IPS-20b (cell line): ENCODE measurements around the gene RARG.

ENCODE experiments used
- H3K27ac ChIP-seq: one replicate; pipeline ENCODE4 v1.5.1; 2013; ENCODE audit warnings: low read length
- H3K27me3 ChIP-seq: 2 replicates; pipeline ENCODE4 v1.6.1; 2013; ENCODE audit warnings: mild to moderate bottlenecking, low read length, inconsistent platforms; ENCODE audit not compliant: insufficient read depth
- H3K36me3 ChIP-seq: 2 replicates; pipeline ENCODE4 v1.6.1; 2013; ENCODE audit warnings: low read depth, mild to moderate bottlenecking, inconsistent platforms, low read length, moderate library complexity; ENCODE audit not compliant: insufficient read depth
- H3K4me1 ChIP-seq: 2 replicates; pipeline ENCODE4 v1.6.1; 2013; ENCODE audit warnings: mild to moderate bottlenecking, control low read depth, inconsistent platforms, low read length, moderate library complexity; ENCODE audit not compliant: insufficient read depth
- H3K4me3 ChIP-seq: 2 replicates; pipeline ENCODE4 v1.5.1; 2013; ENCODE audit warnings: mild to moderate bottlenecking, low read length, inconsistent platforms
- H3K9ac ChIP-seq: 2 replicates; pipeline ENCODE4 v1.6.1; 2013; ENCODE audit warnings: low read depth, mild to moderate bottlenecking, inconsistent platforms, low read length, moderate library complexity
- H3K9me3 ChIP-seq: 2 replicates; pipeline ENCODE4 v1.6.1; 2013; ENCODE audit warnings: mild to moderate bottlenecking, low read depth, low read length, inconsistent platforms; ENCODE audit not compliant: insufficient read depth

RARG gene

GRCh38 chr12:53200458-53201176, 31.4 kb downstream of the RARG start:
- H3K9ac ChIP-seq, result no peak overlapping the region
- no peak overlapping the region for H3K27ac ChIP-seq
- H3K36me3 ChIP-seq, result no peaks in the 10 kb centered on the region
- H3K4me1 ChIP-seq, result no peaks in the 10 kb centered on the region
- peaks cover 55% of the 10 kb centered on the region for H3K27me3 ChIP-seq
- H3K9me3 ChIP-seq, result no peaks in the 10 kb centered on the region
- no peak overlapping the region for H3K4me3 ChIP-seq

GRCh38 chr12:53200107-53200457, 31.9 kb downstream of the RARG start:
- H3K27ac ChIP-seq, result no peak overlapping the region
- H3K9me3 ChIP-seq, result no peaks in the 10 kb centered on the region
- no peaks in the 10 kb centered on the region for H3K4me1 ChIP-seq
- no peaks in the 10 kb centered on the region for H3K36me3 ChIP-seq
- no peak overlapping the region for H3K4me3 ChIP-seq
- H3K27me3 ChIP-seq, result peaks cover 61% of the 10 kb centered on the region
- no peak overlapping the region for H3K9ac ChIP-seq

- H3K9ac ChIP-seq, result no peak overlapping the region
- H3K9me3 ChIP-seq, result no peaks in the 10 kb centered on the region
- H3K27me3 ChIP-seq, result peaks cover 64% of the 10 kb centered on the region
- H3K36me3 ChIP-seq, result no peaks in the 10 kb centered on the region
- no peak overlapping the region for H3K27ac ChIP-seq
- H3K4me3 ChIP-seq, result no peak overlapping the region
- no peaks in the 10 kb centered on the region for H3K4me1 ChIP-seq
Measured at GRCh38 chr12:53199700-53200099, 32.3 kb downstream of the RARG start.

GRCh38 chr12:53198486-53199110, 33.4 kb downstream of the RARG start:
- no peak overlapping the region for H3K27ac ChIP-seq
- H3K9ac ChIP-seq, result no peak overlapping the region
- no peaks in the 10 kb centered on the region for H3K9me3 ChIP-seq
- no peaks in the 10 kb centered on the region for H3K36me3 ChIP-seq
- peaks cover 75% of the 10 kb centered on the region for H3K27me3 ChIP-seq
- no peak overlapping the region for H3K4me3 ChIP-seq
- no peaks in the 10 kb centered on the region for H3K4me1 ChIP-seq

- Histone ChIP-seq H3K27me3 (peaks cover 83% of the 10 kb centered on the region), H3K4me1 (no peaks in the 10 kb centered on the region), H3K36me3 (no peaks in the 10 kb centered on the region), H3K4me3 (no peak overlapping the region; the same call in 1 of the 2 replicates), H3K9ac (no peak overlapping the region), H3K27ac (no peak overlapping the region), H3K9me3 (no peaks in the 10 kb centered on the region)
Measured at GRCh38 chr12:53197011-53197640, 34.9 kb downstream of the RARG start.

GRCh38 chr12:53196486-53196885, 35.5 kb downstream of the RARG start:
- Histone ChIP-seq H3K27ac (no peak overlapping the region), H3K9me3 (no peaks in the 10 kb centered on the region), H3K4me3 (no peak overlapping the region), H3K4me1 (no peaks in the 10 kb centered on the region), H3K27me3 (peaks cover 80% of the 10 kb centered on the region), H3K36me3 (no peaks in the 10 kb centered on the region), H3K9ac (no peak overlapping the region)

- Histone ChIP-seq H3K4me1 (no peaks in the 10 kb centered on the region), H3K27ac (no peak overlapping the region), H3K9ac (no peak overlapping the region), H3K27me3 (peaks cover 76% of the 10 kb centered on the region), H3K4me3 (no peak overlapping the region), H3K9me3 (no peaks in the 10 kb centered on the region), H3K36me3 (no peaks in the 10 kb centered on the region)
Measured at GRCh38 chr12:53195516-53196420, 36.2 kb downstream of the RARG start.

GRCh38 chr12:53194973-53195372, 37.0 kb downstream of the RARG start:
- H3K4me3 ChIP-seq, result no peak overlapping the region
- H3K4me1 ChIP-seq, result no peaks in the 10 kb centered on the region
- H3K27ac ChIP-seq, result no peak overlapping the region
- peaks cover 70% of the 10 kb centered on the region for H3K27me3 ChIP-seq
- no peaks in the 10 kb centered on the region for H3K9me3 ChIP-seq
- H3K9ac ChIP-seq, result no peak overlapping the region
- no peaks in the 10 kb centered on the region for H3K36me3 ChIP-seq

GRCh38 chr12:53193985-53194716, 37.9 kb downstream of the RARG start:
- Histone ChIP-seq H3K4me1 (no peaks in the 10 kb centered on the region), H3K27ac (no peak overlapping the region), H3K4me3 (no peak overlapping the region), H3K36me3 (no peaks in the 10 kb centered on the region), H3K9ac (no peak overlapping the region), H3K9me3 (no peaks in the 10 kb centered on the region), H3K27me3 (peaks cover 63% of the 10 kb centered on the region)

- Histone ChIP-seq H3K4me3 (no peak overlapping the region), H3K27ac (no peak overlapping the region), H3K9ac (no peak overlapping the region), H3K36me3 (peaks cover 3% of the 10 kb centered on the region; the same call in 1 of the 2 replicates), H3K4me1 (peaks cover 6% of the 10 kb centered on the region; the same call in 1 of the 2 replicates), H3K9me3 (no peaks in the 10 kb centered on the region), H3K27me3 (peaks cover 52% of the 10 kb centered on the region)
Measured at GRCh38 chr12:53193040-53193439, 39.0 kb downstream of the RARG start.

- peaks cover 8% of the 10 kb centered on the region; the same call in 1 of the 2 replicates for H3K36me3 ChIP-seq
Measured at GRCh38 chr12:53192531-53193021, 39.4 kb downstream of the RARG start.

More at GRCh38 chr12:53192531-53193021, 39.4 kb downstream of the RARG start:
- H3K9me3 ChIP-seq, result no peaks in the 10 kb centered on the region
- H3K27ac ChIP-seq, result no peak overlapping the region
- H3K27me3 ChIP-seq, result peaks cover 47% of the 10 kb centered on the region
- H3K4me1 ChIP-seq, result peaks cover 6% of the 10 kb centered on the region; the same call in 1 of the 2 replicates
- no peak overlapping the region for H3K9ac ChIP-seq
- H3K4me3 ChIP-seq, result no peak overlapping the region
